ENCODE results near the gene NFE2L2.
"Not testable (repeated sequence)": the region's sequence is repeated elsewhere in the genome, so short reads cannot be mapped to it uniquely, and the experiment has no call there.

The NFE2L2 gene

GRCh38 chr2:177257471-177257870 lies 7.1 kb downstream of the NFE2L2 start:
- DNase-seq (ENCODE audit: low read depth in 1 of 2, low spot score in 1 of 2), result no peak

GRCh38 chr2:177256695-177257094 lies 7.8 kb downstream of the NFE2L2 start:
- no peak for DNase-seq (ENCODE audit: low read depth in 1 of 2, low spot score in 1 of 2)

- no peak for DNase-seq (ENCODE audit: low read depth in 1 of 2, low spot score in 1 of 2)
Observed at GRCh38 chr2:177256026-177256425, 8.5 kb downstream of the NFE2L2 start.

GRCh38 chr2:177255227-177255601 lies 9.3 kb downstream of the NFE2L2 start:
- DNase-seq (ENCODE audit: low read depth in 1 of 2, low spot score in 1 of 2), result no peak

GRCh38 chr2:177254433-177255226 lies 9.9 kb downstream of the NFE2L2 start:
- DNase-seq (ENCODE audit: low read depth in 1 of 2, low spot score in 1 of 2), result no peak

- DNase-seq (ENCODE audit: low read depth in 1 of 2, low spot score in 1 of 2), result no peak
Observed at GRCh38 chr2:177253704-177254103, 10.8 kb downstream of the NFE2L2 start.

- no peak for DNase-seq (ENCODE audit: low read depth in 1 of 2, low spot score in 1 of 2)
Observed at GRCh38 chr2:177252808-177253531, 11.6 kb downstream of the NFE2L2 start.

GRCh38 chr2:177251165-177251542 lies 13.4 kb downstream of the NFE2L2 start:
- no peak for DNase-seq (ENCODE audit: low read depth in 1 of 2, low spot score in 1 of 2)

- DNase-seq (ENCODE audit: low read depth in 1 of 2, low spot score in 1 of 2), result no peak
Observed at GRCh38 chr2:177250461-177250860, 14.1 kb downstream of the NFE2L2 start.

GRCh38 chr2:177249038-177249437 lies 15.5 kb downstream of the NFE2L2 start:
- no peak for DNase-seq (ENCODE audit: low read depth in 1 of 2, low spot score in 1 of 2)

GRCh38 chr2:177247693-177248262 lies 16.7 kb downstream of the NFE2L2 start:
- DNase-seq (ENCODE audit: low read depth in 1 of 2, low spot score in 1 of 2), result no peak

- DNase-seq (ENCODE audit: low read depth in 1 of 2, low spot score in 1 of 2), result not testable (repeated sequence)
Observed at GRCh38 chr2:177246523-177247030, 17.9 kb downstream of the NFE2L2 start.

- DNase-seq (ENCODE audit: low read depth in 1 of 2, low spot score in 1 of 2), result no peak
Observed at GRCh38 chr2:177246000-177246399, 18.5 kb downstream of the NFE2L2 start.

- DNase-seq (ENCODE audit: low read depth in 1 of 2, low spot score in 1 of 2), result no peak
Observed at GRCh38 chr2:177245010-177245422, 19.5 kb downstream of the NFE2L2 start.

- DNase-seq (ENCODE audit: low read depth in 1 of 2, low spot score in 1 of 2), result no peak
Observed at GRCh38 chr2:177244244-177244771, 20.2 kb downstream of the NFE2L2 start.

GRCh38 chr2:177243476-177243875 lies 21.1 kb downstream of the NFE2L2 start:
- DNase-seq (ENCODE audit: low read depth in 1 of 2, low spot score in 1 of 2), result no peak

- no peak for DNase-seq (ENCODE audit: low read depth in 1 of 2, low spot score in 1 of 2)
Observed at GRCh38 chr2:177243073-177243472, 21.5 kb downstream of the NFE2L2 start.

GRCh38 chr2:177242121-177242987 lies 22.2 kb downstream of the NFE2L2 start:
- no peak for DNase-seq (ENCODE audit: low read depth in 1 of 2, low spot score in 1 of 2)

GRCh38 chr2:177241711-177242120 lies 22.8 kb downstream of the NFE2L2 start:
- no peak for DNase-seq (ENCODE audit: low read depth in 1 of 2, low spot score in 1 of 2)

GRCh38 chr2:177239932-177240630 lies 24.4 kb downstream of the NFE2L2 start:
- no peak for DNase-seq (ENCODE audit: low read depth in 1 of 2, low spot score in 1 of 2)
